Mammary epithelial cell (primary cell): Measurements from ENCODE around the gene PBXIP1.

Experiments used
- EZH2 ChIP-seq: IDR thresholded peaks from 2 replicates; pipeline ENCODE4 v1.6.1; 2012; ENCODE audit warnings: low read length, inconsistent platforms, borderline replicate concordance
- TF ChIP-seq, protein P1 (sequence below), 2 donors: IDR thresholded peaks in 1 of 2; conservative IDR thresholded peaks in 1 of 2; 2 replicates each; pipeline ENCODE4 v1.5.1; 2011 to 2012; ENCODE audit warnings: inconsistent platforms in 2 of 2, low read length in 2 of 2, mild to moderate bottlenecking in 2 of 2, control low read depth in 1 of 2, low read depth in 1 of 2; ENCODE audit not compliant: insufficient read depth in 1 of 2; ENCODE audit errors: extremely low read depth in 1 of 2

- TF ChIP-seq, protein P1, sequence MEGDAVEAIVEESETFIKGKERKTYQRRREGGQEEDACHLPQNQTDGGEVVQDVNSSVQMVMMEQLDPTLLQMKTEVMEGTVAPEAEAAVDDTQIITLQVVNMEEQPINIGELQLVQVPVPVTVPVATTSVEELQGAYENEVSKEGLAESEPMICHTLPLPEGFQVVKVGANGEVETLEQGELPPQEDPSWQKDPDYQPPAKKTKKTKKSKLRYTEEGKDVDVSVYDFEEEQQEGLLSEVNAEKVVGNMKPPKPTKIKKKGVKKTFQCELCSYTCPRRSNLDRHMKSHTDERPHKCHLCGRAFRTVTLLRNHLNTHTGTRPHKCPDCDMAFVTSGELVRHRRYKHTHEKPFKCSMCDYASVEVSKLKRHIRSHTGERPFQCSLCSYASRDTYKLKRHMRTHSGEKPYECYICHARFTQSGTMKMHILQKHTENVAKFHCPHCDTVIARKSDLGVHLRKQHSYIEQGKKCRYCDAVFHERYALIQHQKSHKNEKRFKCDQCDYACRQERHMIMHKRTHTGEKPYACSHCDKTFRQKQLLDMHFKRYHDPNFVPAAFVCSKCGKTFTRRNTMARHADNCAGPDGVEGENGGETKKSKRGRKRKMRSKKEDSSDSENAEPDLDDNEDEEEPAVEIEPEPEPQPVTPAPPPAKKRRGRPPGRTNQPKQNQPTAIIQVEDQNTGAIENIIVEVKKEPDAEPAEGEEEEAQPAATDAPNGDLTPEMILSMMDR (conservative IDR thresholded peaks at IDR 0.05 in 1 of 2, IDR thresholded peaks at IDR 0.05 in 1 of 2; ENCODE audit: extremely low read depth in 1 of 2, insufficient read depth in 1 of 2, low read depth in 1 of 2, low read length in 2 of 2) = no peak
- no peak for TF ChIP-seq EZH2
Observed at GRCh38 chr1:154938604-154939399, 17.1 kb downstream of the PBXIP1 start.
